Esophagus (tissue), 2 donors: ENCODE results near the gene ARX. TPM values are rescaled to one million over a fixed set of nuclear protein-coding genes. Genes with fewer than 3 reads are reported as not detected.
A peak's percentile ranks its signal among the peaks of the same experiment; 100 is the strongest.

Experiments
- H3K27ac ChIP-seq, 2 donors: one replicate each; pipeline ENCODE4 v1.5.1; 2013; ENCODE audit warnings: low read depth in 2 of 2, mild to moderate bottlenecking in 2 of 2, inconsistent platforms in 1 of 2, low read length in 1 of 2, moderate library complexity in 1 of 2
- H3K27me3 ChIP-seq, 2 donors: one replicate each; pipeline ENCODE4 v1.6.1; 2013; ENCODE audit warnings: low read length in 2 of 2, control low read depth in 1 of 2, mild to moderate bottlenecking in 1 of 2; ENCODE audit not compliant: insufficient read depth in 2 of 2, control insufficient read depth in 1 of 2
- H3K36me3 ChIP-seq, 2 donors: one replicate each; pipeline ENCODE4 v1.6.1; 2013; ENCODE audit warnings: low read length in 1 of 2; ENCODE audit not compliant: control insufficient read depth in 2 of 2, insufficient read depth in 2 of 2
- H3K4me1 ChIP-seq, 2 donors: one replicate each; pipeline ENCODE4 v1.6.1; 2013; ENCODE audit warnings: low read length in 1 of 2; ENCODE audit not compliant: control insufficient read depth in 2 of 2, insufficient read depth in 2 of 2
- H3K4me3 ChIP-seq, 2 donors: one replicate each; pipeline ENCODE4 v1.5.1; 2013; ENCODE audit warnings: low read length in 2 of 2, mild to moderate bottlenecking in 2 of 2, low read depth in 1 of 2, moderate library complexity in 1 of 2
- H3K9me3 ChIP-seq, 2 donors: one replicate each; pipeline ENCODE4 v1.6.1; 2013; ENCODE audit warnings: mild to moderate bottlenecking in 2 of 2, low read depth in 1 of 2, low read length in 1 of 2, moderate library complexity in 1 of 2; ENCODE audit not compliant: control insufficient read depth in 2 of 2, insufficient read depth in 1 of 2
- WGBS, 2 donors: extraction: QIAGEN DNeasy Blood & Tissue Kit; methylation state at CpG; one replicate each; pipeline ENCODE4 v1.1.7; 2013; 5-methylcytosine and 5-hydroxymethylcytosine counted together
- polyA plus RNA-seq, 2 donors: library from polyadenylated mRNA; stranded (reverse); fragments of 200-250 nt; gene quantifications; one replicate each; pipeline ENCODE4 v1.2.3, GENCODE V29; 2013
- donor health status: healthy with polysubstance abuse.
- donor health status: Bipolar disorder and iron deficiency.

ARX gene
- polyA plus RNA-seq, 2 donors = not detected

DNA sequence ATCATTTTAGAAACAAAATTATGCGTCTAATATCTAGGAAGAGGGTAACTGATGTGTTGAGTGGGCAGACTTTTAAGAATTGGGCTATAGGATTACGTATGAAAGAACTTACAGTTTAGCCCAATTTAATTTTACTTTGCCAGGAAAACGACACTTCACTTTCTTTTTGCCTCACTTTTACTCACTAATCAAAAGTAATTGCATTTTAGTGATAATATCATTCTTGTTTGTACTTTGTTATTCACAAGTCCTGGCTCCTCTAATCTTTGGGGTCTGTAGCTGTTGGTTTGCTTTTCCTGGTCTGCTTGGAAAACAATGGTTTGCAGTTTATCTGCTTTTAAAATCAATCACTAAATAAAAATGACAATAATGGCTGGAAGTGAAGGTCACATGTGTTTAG lies 2.9 kb upstream of the ARX start:
- Histone ChIP-seq H3K9me3 (peaks cover 3 to 4% of the 10 kb centered on the region in 2 donors), H3K4me1 (peaks cover 0 to 3% of the 10 kb centered on the region in 2 donors), H3K36me3 (no peaks in the 10 kb centered on the region), H3K4me3 (no peak overlapping the region), H3K27me3 (peaks cover 3 to 20% of the 10 kb centered on the region in 2 donors), H3K27ac (no peak overlapping the region)
- WGBS, 2 donors = 31 to 33% methylated on average over 3 of the region's 3 CpGs

DNA sequence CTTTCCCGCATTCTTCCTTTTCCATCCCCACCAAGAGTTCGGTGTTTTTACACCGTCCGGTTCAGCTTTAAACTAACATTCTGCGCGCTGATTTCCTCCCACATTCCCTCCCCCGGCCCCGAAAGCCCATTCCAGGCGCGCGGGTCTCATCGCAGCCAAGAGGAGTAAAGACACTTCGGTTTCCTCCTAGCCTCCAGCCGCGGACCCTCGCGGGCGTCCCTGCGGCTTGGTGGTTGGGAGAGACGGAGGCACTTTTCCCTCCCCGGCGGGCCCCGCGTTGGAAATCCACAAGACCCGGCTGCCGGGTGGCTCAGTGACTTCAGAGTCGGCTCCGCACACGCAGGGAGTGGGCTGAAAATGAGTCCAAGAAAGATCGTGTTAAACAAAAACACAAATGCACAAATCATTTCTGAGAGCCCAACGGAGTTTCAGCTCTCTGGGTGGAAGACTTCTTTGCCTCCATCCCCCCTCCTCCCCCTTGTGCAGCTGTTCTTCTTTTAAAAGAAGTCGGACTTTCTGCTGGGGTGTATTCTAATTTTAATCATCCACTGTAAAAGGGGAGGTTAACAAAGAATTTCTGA lies 2.0 kb upstream of the ARX start:
- 5 to 17% methylated on average over 32 of the region's 32 CpGs for WGBS, 2 donors
- Histone ChIP-seq H3K4me1 (peaks cover 0 to 3% of the 10 kb centered on the region in 2 donors), H3K27ac (no peak overlapping the region), H3K36me3 (no peaks in the 10 kb centered on the region), H3K4me3 (no peak overlapping the region), H3K9me3 (peaks cover 1 to 4% of the 10 kb centered on the region in 2 donors), H3K27me3 (peaks cover 0 to 20% of the 10 kb centered on the region in 2 donors)

DNA sequence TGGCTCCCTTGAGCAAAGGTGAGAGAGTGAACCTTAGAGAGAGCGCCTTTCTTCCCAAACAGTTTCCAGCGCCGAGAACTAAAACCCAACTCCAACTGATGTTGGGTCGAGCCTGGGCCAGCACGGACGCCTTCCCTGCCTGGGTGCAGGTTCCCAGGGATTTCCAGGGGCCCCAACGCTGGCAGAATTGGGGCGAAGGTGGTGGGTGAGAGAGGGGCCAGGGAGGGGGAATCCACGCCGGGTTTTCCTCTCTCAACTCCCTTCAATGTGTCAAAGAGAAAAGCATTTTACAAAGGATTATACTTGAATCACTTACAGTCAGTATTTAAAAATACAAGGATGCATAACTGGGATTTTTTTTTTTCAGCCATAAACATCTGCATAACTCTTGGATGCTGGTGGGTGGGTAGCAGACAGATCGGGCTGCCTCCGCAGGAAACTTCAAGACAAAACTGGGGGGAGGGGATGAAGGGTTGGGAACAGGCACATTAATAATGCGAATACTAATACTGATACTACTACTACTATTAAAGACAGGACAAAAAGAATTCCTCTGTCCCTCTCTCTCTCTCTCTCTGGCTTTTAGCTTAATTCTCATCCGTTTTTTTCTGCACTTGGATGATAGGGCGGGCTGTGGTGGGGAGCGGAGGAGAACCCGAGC lies 1.3 kb upstream of the ARX start:
- Histone ChIP-seq H3K9me3 (peaks cover 0 to 4% of the 10 kb centered on the region in 2 donors), H3K36me3 (no peaks in the 10 kb centered on the region), H3K27ac (no peak overlapping the region), H3K27me3 (peaks cover 0 to 20% of the 10 kb centered on the region in 2 donors), H3K4me1 (peaks cover 0 to 3% of the 10 kb centered on the region in 2 donors), H3K4me3 (no peak overlapping the region)
- WGBS, 2 donors = 32% methylated on average over 17 of the region's 17 CpGs

DNA sequence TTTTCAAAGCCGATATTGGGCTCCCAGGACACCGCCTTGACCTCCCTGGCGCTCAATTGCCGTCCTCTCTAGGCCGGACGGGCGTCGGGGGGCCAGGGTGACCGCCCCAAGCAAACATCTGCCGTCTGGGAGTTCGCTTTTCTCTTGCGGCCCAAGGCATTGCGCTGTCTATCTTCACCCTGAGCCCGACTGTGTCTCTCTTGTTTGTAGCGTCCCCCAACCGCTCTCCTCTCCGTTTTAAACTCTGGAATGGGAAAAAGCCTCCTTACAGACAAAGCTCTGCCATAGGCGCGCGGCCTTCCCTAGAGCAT lies 551 bp upstream of the ARX start:
- Histone ChIP-seq H3K4me1 (peaks cover 0 to 3% of the 10 kb centered on the region in 2 donors), H3K27me3 (peaks cover 0 to 18% of the 10 kb centered on the region in 2 donors), H3K9me3 (peaks cover 0 to 4% of the 10 kb centered on the region in 2 donors), H3K27ac (no peak overlapping the region), H3K36me3 (no peaks in the 10 kb centered on the region), H3K4me3 (no peak overlapping the region)
- 44 to 48% methylated on average over 20 of the region's 20 CpGs for WGBS, 2 donors

DNA sequence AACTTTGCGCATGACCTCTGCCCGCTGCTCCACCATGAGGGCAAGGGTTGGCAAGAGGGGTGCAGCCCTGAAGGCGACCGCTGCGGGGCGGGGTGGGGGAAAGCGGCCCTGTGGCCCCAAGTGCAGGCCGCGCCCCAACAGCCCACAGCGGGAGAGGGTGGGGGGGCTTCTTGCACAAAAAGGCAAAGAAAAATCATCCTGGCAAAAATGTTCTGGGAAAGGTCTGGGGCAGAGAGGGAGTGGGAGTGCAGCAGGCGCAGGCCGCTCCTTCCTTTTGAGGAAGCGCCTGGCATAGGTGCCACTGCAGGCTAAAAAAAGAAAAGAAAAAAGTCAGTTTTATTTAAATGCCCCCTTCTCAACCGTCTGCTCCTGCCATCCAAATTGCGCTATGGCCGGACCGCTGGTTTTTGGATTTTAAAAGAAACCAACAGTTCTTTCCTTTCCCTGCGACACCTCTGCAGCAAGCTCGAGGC lies 1.4 kb downstream of the ARX start:
- Histone ChIP-seq H3K4me1 (peaks cover 0 to 3% of the 10 kb centered on the region in 2 donors), H3K36me3 (no peaks in the 10 kb centered on the region), H3K27ac (no peak overlapping the region), H3K27me3 (peaks cover 0 to 19% of the 10 kb centered on the region in 2 donors), H3K4me3 (no peak overlapping the region), H3K9me3 (peaks cover 0 to 4% of the 10 kb centered on the region in 2 donors)
- WGBS, 2 donors = 45 to 48% methylated on average over 18 to 19 of the region's 19 CpGs

DNA sequence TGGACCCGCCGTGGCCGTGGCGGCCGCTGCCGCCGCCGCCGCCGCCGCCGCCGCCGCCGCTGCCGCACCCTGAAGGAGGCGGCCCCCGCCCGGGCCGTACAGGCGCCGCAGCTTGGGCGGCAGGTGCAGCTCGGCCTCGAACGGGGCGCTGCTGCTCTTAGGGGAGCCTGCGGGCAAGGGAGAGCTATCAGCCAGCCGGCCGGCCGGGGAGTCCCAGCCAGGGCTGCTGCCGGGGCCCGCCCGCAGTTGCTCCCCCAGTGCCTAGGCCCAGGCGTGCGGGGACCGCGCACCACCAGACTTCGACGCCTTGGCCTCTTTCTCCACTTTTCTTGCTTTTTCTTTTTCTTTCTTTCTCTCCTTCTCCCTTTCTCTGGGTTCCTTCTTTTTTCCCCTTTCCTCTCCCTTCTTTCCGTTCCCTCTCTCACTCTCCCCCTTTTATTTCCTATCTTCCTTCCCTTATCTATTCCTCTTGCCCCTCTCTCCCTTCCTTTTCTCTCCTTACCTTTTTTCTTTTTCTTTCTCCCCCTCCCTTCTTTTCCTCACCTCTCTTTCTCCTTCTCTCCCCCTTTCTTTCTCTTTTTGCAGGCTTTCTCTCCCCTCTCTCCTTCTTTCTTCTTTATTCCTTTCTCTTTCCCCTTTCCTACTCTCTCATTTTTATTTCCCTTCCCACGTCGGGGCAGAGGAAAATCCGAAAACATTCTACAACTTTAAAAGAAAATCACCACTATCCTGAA lies 2.0 kb downstream of the ARX start:
- Histone ChIP-seq H3K9me3 (peaks cover 0 to 4% of the 10 kb centered on the region in 2 donors), H3K36me3 (no peaks in the 10 kb centered on the region), H3K27ac (no peak overlapping the region), H3K4me3 (peak overlapping the region in 1 of 2 donors; percentile 23), H3K27me3 (peaks cover 0 to 19% of the 10 kb centered on the region in 2 donors), H3K4me1 (peaks cover 0 to 3% of the 10 kb centered on the region in 2 donors)
- 6 to 29% methylated on average over 40 to 44 of the region's 44 CpGs for WGBS, 2 donors

DNA sequence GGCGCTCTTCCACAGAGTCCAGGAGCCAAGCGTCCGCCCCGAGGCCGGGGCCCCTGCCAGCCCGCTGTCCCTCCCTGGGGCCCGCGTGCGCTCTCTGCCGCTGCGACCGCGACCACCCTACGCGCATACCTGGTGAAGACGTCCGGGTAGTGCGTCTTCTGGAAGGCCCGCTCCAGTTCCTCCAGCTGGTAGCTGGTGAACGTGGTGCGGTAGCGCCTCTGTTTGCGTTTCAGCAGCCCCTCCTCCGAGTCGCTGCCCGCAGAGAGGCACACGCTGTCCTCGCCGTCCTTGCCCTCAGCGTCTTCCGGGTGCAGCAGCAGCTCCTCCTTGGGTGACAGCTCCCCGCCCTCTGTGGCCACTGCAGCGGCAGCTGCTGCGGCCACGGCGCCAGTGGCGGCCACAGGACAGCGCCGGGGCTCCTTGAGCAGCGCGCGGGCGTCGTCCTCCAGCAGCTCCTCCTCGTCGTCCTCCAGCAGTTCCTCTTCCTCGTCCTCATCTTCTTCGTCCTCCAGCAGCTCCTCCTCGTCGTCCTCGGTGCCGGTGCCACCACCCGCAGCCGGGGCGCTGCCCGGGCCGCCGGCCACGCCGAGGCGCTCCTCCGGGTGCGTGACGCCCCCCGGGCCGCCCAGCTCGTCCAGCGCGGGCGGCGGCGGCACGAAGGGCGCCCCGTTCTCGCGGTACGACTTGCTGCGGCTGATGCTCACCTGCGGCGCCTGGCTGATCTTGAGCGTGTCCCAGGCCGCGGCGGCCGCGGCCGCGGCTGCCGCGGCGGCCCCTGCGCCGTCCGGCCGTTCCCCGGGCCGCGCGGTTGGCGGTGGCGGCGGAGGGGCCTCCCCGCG lies 2.8 kb downstream of the ARX start:
- H3K4me3 ChIP-seq = peak overlapping the region; percentile 23 to 27
- 2 to 35% methylated on average over 86 to 105 of the region's 105 CpGs for WGBS, 2 donors
- peaks cover 0 to 3% of the 10 kb centered on the region in 2 donors for H3K4me1 ChIP-seq
- H3K9me3 ChIP-seq = peaks cover 0 to 4% of the 10 kb centered on the region in 2 donors
- peaks cover 1 to 19% of the 10 kb centered on the region in 2 donors for H3K27me3 ChIP-seq
- H3K27ac ChIP-seq = no peak overlapping the region
- H3K36me3 ChIP-seq = no peaks in the 10 kb centered on the region

DNA sequence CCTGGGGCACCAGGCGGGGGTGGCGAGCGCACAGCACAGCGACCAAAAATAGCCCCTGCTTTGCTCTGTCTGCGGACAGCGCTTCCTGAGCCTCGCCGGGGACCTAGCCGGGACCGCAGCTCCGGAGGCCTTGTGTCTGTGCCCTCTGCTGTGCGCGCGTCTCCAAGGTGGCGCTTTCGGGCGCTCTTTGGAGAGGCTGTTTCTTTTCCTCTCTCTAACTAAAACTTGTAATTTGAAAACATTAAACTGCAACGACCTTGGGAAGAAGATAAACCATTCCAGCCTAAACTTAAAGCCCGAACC lies 3.4 kb downstream of the ARX start:
- peaks cover 4 to 19% of the 10 kb centered on the region in 2 donors for H3K27me3 ChIP-seq
- H3K4me3 ChIP-seq = no peak overlapping the region
- 2 to 40% methylated on average over 19 of the region's 19 CpGs for WGBS, 2 donors

More for the DNA sequence above, 3.4 kb downstream of the ARX start:
- Histone ChIP-seq H3K36me3 (no peaks in the 10 kb centered on the region), H3K27ac (no peak overlapping the region), H3K4me1 (peaks cover 0 to 3% of the 10 kb centered on the region in 2 donors), H3K9me3 (peaks cover 0 to 4% of the 10 kb centered on the region in 2 donors)
